ENCODE results near the gene SPART. TPM values are rescaled to one million over a fixed set of nuclear protein-coding genes. Genes with fewer than 3 reads are reported as not detected.
A peak's percentile ranks its signal among the peaks of the same experiment; 100 is the strongest.
"Not testable (repeated sequence)": the region's sequence is repeated elsewhere in the genome, so short reads cannot be mapped to it uniquely, and the experiment has no call there.

Gene SPART
- total RNA-seq, 1 donor from 2014 or later = 14.6 TPM

GRCh38 chr13:36354842-36355623, 8.8 kb upstream of the SPART start:
- ATAC-seq (no peak), DNase-seq (ENCODE audit: low spot score) (no peak)

DNA sequence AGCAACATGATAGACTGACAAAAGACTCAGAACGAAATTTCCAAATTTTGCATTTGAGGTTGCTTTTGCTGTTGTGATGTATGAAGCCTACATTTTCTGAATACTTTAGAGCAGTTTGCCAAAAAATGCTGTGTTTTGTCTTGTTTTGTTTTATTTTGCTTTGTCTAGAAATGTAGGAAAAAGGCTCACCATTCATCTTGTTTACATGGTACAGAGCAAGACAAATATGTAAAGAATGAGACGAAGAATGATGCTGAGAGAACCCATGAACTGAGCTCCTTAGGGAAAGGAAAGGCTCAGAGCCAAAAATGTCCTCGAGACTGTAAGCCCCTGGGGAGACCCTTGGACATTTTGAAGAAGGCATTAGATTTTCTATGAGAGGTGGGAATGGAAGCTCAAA, 6.8 kb upstream of the SPART start:
- no peak for ATAC-seq

GRCh38 chr13:36352350-36352749, 6.2 kb upstream of the SPART start:
- ATAC-seq = no peak
- DNase-seq (ENCODE audit: low spot score) = no peak

More for the DNA sequence above, 6.8 kb upstream of the SPART start:
- no peak for DNase-seq (ENCODE audit: low spot score)

GRCh38 chr13:36347531-36348210, 1.5 kb upstream of the SPART start:
- DNase-seq (ENCODE audit: low spot score) (no peak), ATAC-seq (no peak)

DNA sequence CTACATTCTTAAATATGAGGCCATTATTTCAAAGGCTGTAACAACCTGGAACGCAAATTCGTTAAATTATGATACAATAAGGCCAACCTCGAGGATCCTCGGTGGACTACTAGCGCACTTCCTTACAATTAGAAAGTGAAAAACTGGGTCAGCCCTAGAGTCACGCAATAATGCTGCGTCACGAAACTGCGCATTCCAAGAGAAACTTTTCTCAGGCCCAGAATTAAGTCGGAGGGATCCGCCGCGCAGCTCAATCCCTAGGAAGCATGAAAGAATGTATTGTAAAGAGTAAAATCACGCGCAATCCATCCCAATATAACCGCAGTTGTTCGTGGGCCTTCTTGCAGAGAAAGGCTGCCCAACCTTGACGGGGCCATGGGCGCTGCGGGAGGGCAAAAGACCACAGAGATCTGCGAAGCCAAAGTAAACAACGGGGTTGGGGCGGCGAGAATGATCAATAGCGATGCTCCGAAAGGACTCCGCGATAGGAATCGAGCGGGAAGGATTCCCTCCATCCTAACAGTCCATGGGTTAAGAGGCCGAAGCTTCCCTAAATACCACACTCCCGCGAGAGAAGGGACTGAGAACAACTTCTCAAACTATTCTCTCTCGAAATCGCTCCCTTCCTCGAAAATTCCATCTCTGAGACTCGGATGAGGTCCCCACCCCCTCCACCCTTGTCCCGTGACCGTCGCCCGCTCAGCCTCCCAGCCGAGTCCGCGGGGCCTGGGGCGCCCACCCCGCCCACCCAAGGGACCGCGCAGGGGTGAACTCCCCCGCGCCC, 564 bp downstream of the SPART start:
- ATAC-seq (peak; percentile 46), DNase-seq (ENCODE audit: low spot score) (peak; percentile 66)

DNA sequence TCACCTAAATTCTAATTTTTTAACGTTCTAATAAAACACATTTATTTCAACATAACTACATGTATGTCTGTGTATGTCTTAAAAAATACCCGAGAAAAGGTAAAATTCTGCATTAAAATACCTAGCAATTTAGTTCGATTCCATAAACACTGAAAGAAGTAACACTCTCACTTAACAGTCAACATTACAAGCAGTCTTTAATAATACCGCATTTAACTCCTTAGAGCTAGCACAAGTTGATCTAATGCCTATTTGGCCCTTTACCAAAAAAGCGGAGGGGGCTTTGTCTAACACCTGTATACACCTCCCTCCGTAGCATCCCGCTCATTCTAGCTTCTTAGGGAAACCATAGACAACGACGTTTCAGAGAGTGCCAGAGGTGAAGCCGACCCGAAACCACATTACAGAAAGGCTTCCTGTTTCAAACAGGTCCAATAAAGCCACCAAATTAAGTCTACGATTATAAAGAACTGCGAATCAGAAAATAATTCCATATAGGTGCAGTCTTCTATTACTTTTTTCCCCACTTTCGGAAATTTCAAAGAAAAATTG, 1.2 kb downstream of the SPART start:
- ATAC-seq (no peak), DNase-seq (ENCODE audit: low spot score) (no peak)

DNA sequence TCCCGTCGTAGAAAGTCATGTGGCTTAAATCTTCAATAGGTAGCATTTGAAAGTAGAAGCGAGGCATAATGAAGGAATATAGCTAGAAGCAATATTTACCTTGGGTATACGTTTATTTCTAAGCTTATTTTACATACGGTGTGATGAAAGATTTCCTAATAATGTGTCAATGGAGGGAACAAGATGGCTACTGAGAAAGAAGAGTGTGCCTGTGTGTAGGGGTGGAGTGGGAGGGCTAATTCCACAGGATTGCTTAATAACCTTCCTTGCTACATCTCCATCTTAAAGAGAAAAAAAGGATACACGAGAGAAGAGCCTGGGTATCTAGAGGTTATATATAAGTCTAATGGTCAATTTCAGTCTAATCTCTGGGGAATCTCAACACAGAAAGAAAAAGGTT, 2.0 kb downstream of the SPART start:
- DNase-seq (ENCODE audit: low spot score) (no peak), ATAC-seq (no peak)

DNA sequence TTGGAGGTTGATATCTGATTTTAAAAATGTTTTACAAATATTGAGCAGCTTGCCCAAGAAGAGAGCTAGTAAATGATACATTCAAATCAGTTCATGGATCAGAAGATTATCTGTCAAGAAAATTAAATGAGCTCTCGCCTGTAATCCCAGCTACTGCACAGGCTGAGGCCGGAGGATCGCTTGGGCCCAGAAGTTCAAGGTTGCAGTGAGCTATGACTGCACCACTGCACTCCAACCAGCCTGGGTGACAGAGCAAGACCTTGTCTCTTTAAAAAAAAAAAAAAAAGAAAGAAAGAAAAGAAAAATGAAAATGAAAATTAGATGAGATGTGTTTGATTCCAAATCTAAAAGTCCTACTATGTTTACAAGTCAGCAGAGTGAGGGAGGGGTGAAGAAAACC, 2.4 kb downstream of the SPART start:
- no peak for DNase-seq (ENCODE audit: low spot score)
- ATAC-seq = no peak

- no peak for ATAC-seq
- no peak for DNase-seq (ENCODE audit: low spot score)
Measured at GRCh38 chr13:36342715-36343114, 3.5 kb downstream of the SPART start.

- ATAC-seq (no peak), DNase-seq (ENCODE audit: low spot score) (no peak)
Measured at GRCh38 chr13:36341718-36342117, 4.5 kb downstream of the SPART start.

DNA sequence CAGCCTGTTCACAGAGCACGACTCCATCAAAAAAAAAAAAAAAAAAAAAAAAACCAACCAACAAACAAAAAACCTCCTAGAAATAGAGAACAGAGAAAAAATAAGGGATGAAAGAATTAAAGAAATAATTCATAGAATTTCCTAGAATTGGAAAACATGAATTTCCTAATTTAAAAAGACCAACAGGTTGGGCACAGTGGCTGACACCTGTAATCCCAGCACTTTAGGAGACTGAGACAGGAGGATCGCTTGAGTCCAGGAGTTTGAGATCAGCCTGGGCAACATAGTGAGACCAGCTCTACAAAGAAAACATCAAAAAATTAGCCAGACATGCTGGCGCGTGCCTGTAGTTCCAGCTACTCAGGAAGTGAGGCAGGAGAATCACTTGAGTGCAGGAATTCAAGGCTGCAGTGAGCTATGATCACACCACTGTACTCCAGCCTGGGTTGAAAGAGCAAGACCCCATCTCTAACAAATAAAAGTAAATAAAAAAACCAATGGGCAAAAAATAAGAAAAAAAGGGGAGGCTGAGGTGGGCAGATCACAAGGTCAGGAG, 6.5 kb downstream of the SPART start:
- DNase-seq (ENCODE audit: low spot score) = no peak

DNA sequence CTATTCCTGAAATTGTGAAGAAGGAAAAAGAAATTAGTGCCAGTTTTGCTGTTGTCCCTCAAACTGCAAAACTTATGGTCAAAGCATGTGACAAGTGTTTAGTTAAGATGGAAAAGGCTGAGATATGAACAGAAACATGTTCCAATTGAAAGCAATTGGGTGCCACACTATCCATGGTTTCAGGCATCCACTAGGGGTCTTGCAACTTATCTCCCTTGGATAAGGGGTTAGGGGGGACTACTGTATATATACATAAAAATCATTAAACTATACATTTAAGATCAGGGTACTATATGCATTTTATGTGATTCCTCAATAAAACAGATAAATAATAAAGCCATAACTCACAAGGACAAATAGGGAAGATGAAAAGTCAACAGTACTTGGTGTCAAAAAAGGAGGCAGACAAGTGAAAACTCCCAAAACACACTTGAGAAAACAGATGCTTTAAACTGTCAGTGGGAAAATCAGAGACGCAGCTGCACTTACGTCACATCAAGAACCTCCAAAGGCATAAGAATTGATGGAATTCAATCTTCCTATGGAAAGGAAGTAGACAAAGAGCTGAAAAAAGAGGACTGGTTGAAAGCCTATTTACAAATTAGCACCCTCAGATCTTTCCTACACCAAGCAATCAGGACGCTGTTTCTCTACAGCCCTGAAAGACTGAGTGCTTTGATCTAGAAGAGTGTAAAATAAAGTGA, 8.1 kb downstream of the SPART start:
- DNase-seq (ENCODE audit: low spot score) (no peak), ATAC-seq (no peak)

More for the DNA sequence above, 6.5 kb downstream of the SPART start:
- ATAC-seq = no peak

- ATAC-seq (no peak), DNase-seq (ENCODE audit: low spot score) (no peak)
Measured at GRCh38 chr13:36332986-36333385, 13.2 kb downstream of the SPART start.

DNA sequence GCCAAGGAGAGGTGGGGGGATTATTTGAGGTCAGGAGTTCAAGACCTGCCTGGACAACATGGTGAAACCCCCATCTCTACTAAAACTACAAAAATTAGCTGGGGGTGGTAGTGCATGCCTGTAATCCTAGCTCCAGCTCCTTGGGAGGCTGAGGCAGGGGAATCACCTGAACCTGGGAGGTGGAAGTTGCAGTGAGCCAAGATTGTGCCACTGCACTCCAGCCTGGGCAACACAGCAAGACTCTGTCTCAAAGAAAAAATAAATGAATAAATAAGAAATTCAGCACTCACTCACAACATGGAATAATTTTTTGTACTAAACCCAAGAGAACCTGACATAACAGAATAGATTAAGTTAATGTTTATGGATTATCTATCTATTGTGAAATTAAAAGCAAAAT, 13.9 kb downstream of the SPART start:
- not testable (repeated sequence) for ATAC-seq; DNase-seq (ENCODE audit: low spot score)

GRCh38 chr13:36331280-36331679, 14.9 kb downstream of the SPART start:
- DNase-seq (ENCODE audit: low spot score) = no peak

DNA sequence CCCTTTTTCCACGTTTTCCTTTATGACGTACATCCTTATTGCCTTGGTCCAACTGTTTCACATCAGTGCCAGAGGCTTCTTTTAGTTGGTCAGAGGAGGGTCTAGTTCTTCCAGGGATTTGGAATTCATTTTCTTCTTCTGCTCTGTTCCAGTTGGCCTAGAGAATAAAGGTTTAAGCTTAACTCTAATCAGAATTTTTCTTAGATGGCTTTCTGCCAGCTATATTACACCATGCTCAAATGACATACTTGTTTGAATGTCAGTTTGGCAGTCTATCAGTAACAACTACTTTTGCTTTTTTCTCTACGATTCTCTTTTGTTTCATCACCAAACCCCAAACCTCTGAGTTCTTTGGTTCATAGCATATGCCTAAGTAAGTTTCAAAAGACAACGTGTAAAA, 16.8 kb downstream of the SPART start:
- ATAC-seq (no peak), DNase-seq (ENCODE audit: low spot score) (no peak)

More at GRCh38 chr13:36331280-36331679, 14.9 kb downstream of the SPART start:
- ATAC-seq = no peak

DNA sequence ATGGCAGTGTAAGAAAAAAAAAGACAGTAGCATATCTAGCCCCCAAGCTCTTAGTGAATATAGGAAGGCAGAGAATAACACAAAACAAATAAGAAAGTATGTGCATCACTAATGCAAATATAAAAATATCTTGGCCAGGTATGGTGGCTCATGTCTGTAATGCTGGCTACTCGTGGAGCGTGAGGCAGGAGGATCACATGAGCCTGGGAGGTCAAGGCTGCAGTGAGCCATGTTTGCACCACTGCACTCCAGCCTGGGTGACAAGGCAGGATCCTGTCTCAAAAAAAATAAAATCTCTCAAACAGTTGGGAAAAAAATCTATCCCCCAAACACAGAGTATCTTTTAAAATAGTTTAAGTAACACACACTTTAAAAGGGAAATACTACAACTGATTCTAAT, 17.4 kb downstream of the SPART start:
- DNase-seq (ENCODE audit: low spot score) (no peak), ATAC-seq (no peak)

GRCh38 chr13:36325912-36326311, 20.3 kb downstream of the SPART start:
- DNase-seq (ENCODE audit: low spot score) (no peak), ATAC-seq (no peak)

DNA sequence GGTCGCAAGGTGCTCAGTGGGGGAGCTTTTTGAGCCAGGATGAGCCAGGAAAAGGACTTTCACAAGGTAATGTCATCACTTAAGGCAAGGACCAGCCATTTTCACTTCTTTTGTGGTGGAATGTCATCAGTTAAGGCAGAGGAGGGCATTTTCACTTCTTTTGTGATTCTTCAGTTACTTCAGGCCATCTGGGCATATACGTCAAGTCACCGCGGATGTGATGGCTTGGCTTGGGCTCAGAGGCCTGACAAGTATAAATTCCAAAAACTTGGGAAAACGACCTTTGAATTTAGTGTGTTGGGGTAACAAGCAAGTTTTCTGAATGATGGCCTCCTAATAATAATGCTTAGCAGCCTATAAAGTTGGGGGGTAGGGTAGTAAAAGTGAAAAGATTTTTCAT, 21.3 kb downstream of the SPART start:
- DNase-seq (ENCODE audit: low spot score); ATAC-seq: not testable (repeated sequence)

- DNase-seq (ENCODE audit: low spot score) (no peak), ATAC-seq (peak; percentile 60)
Measured at GRCh38 chr13:36323951-36324566, 22.1 kb downstream of the SPART start.
